Panc1 (cell line): ENCODE measurements around the gene MACROD1. TPM values are rescaled to one million over a fixed set of nuclear protein-coding genes. Genes with fewer than 3 reads are reported as not detected.
"Not testable (repeated sequence)": the region's sequence is repeated elsewhere in the genome, so short reads cannot be mapped to it uniquely, and the experiment has no call there.

ENCODE experiments used
- ATAC-seq: fragments of 200-7000 bp; cut with Tn5 transposase; 2 replicates; pipeline ENCODE4 v1.9.1; 2020; ENCODE audit warnings: mild to moderate bottlenecking, moderate library complexity
- BruUV-seq: library from RNA; stranded (reverse); fragments of 400-500 nt; replicated peaks from 2 replicates; lab custom pipeline; 2021; lab: Mats Ljungman, UMichigan
- CTCF ChIA-PET: fragments of 300-600 bp; sonication (Branson Sonifier 250); formaldehyde crosslinking; loops from one replicate; lab custom pipeline; 2022; ENCODE audit warnings: antibody characterized with exemption; lab: Charles Lee
- POLR2A ChIA-PET: fragments of 300-600 bp; sonication (Branson Sonifier 250); formaldehyde crosslinking; loops from one replicate; lab custom pipeline; 2022; ENCODE audit warnings: antibody characterized with exemption; lab: Charles Lee
- DNase-seq: peaks from one replicate; pipeline ENCODE4 v3.0.0-alpha.2; 2010; ENCODE audit warnings: low read depth, low spot score
- H3K27ac ChIP-seq: 2 replicates; pipeline ENCODE4 v1.5.1; 2011; ENCODE audit warnings: mild to moderate bottlenecking, low read length, inconsistent platforms
- H3K27me3 ChIP-seq: fragments of 200-500 bp; sonication (Bioruptor generic); 2 replicates; pipeline ENCODE4 v1.6.0; 2014; ENCODE audit warnings: low read length, inconsistent platforms; ENCODE audit not compliant: control insufficient read depth, insufficient read depth
- H3K36me3 ChIP-seq: fragments of 200-500 bp; sonication (Bioruptor generic); 2 replicates; pipeline ENCODE4 v1.5.1; 2014; ENCODE audit warnings: inconsistent platforms, mild to moderate bottlenecking, low read length, moderate library complexity; ENCODE audit not compliant: control insufficient read depth, insufficient read depth
- H3K4me1 ChIP-seq: 2 replicates; pipeline ENCODE4 v1.5.1; 2011; ENCODE audit warnings: inconsistent platforms, mild to moderate bottlenecking, low read length, moderate library complexity; ENCODE audit not compliant: control insufficient read depth, insufficient read depth
- H3K4me3 ChIP-seq, 2 experiments: 2 replicates each; pipeline ENCODE4 v1.5.1; 2011 to 2012; ENCODE audit warnings: low read depth in 2 of 2, low read length in 2 of 2, mild to moderate bottlenecking in 2 of 2, inconsistent platforms in 1 of 2, moderate library complexity in 1 of 2
- H3K9me3 ChIP-seq: fragments of 200-500 bp; sonication (Bioruptor generic); 2 replicates; pipeline ENCODE4 v1.5.1; 2014; ENCODE audit warnings: low read depth, mild to moderate bottlenecking, inconsistent platforms, low read length, moderate library complexity; ENCODE audit not compliant: control insufficient read depth, insufficient read depth
- CTCF ChIP-seq: fragments of 450-650 bp; IDR thresholded peaks from 2 replicates; pipeline ENCODE4 v1.5.1; 2017; ENCODE audit warnings: mild to moderate bottlenecking
- POLR2AphosphoS5 ChIP-seq: IDR thresholded peaks from 2 replicates; pipeline ENCODE4 v1.6.1; 2012; ENCODE audit warnings: mild to moderate bottlenecking, low read depth, low read length, moderate library complexity
- REST ChIP-seq, 2 experiments: IDR thresholded peaks; 2 replicates each; pipeline ENCODE4 v1.6.1; 2011 to 2012; ENCODE audit warnings: low read depth in 2 of 2, control low read depth in 1 of 2, low read length in 1 of 2, mild to moderate bottlenecking in 1 of 2, moderate library complexity in 1 of 2; ENCODE audit not compliant: insufficient read depth in 1 of 2
- SIN3A ChIP-seq: IDR thresholded peaks from 2 replicates; pipeline ENCODE4 v1.6.1; 2012; ENCODE audit warnings: low read depth, mild to moderate bottlenecking, low read length, moderate library complexity, borderline replicate concordance; ENCODE audit not compliant: insufficient read depth
- TCF7L2 ChIP-seq: IDR thresholded peaks from 2 replicates; pipeline ENCODE4 v1.6.1; 2011; ENCODE audit warnings: mild to moderate bottlenecking, low read depth, low read length, inconsistent platforms
- in situ Hi-C: cut with HindIII; loops from 2 replicates; pipeline ENCODE4 v1.10.0; 2016; ENCODE audit warnings: low sequenced_read_pairs, low pct_unique_long_range_greater_than_20kb
- intact Hi-C: fragments of 100-400 bp; cut with micrococcal nuclease; formaldehyde crosslinking; loops from one replicate; pipeline ENCODE4 v1.10.0; 2022; ENCODE audit not compliant: unreplicated experiment
- total RNA-seq: library from RNA; stranded (reverse); gene quantifications from one replicate; pipeline ENCODE4 v1.2.1, GENCODE V29; 2021; ENCODE audit not compliant: unreplicated experiment

The MACROD1 gene
- total RNA-seq, 1 experiment from 2014 or later = 16.8 TPM

DNA sequence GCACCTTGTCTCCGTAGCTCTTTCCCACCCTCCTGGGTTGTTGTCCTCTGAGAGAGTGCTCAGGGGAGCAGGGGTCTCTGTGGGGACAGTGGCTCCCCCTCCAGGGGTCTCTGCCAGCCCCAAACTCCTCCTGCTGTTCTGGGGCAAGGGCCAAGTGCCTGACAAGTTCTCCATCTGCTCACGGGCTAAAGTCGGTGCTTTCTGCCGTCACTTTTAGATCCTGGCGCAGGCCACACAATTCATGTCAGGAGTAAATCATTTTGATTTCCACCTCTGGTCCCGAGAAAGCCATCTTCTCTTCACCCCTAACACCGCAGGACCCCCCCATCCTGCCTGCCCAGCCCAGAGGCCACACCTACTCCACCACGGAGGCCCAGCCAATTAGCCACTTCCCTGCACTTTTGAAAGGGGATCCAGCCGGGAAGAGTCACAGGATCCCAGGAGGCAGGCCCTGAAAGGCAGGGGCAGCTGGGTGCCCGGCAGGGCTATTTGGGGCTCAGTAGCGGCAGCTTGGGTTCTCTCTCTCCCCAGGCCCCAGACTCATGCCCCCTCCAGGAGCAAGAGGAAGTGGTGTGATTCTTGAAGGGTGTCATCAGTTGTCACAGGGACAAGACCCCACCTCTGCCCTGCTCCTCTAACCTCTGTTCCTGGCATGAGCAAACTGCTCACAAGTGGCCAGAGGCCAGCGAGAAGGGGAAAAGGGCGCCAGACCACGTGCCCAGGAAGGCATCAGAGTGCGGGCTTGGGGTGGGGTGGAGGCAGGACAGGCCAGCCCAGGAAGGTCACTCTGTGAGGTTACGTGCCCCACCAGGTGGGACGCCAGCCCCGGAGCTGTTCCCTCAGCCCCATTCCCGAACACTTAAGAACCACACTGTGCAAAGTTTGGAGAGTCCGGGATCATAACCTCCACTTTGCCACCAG lies 1.3 kb downstream of the MACROD1 start:
- no peak for TF ChIP-seq CTCF
- no peak for TF ChIP-seq TCF7L2
- no peak for TF ChIP-seq POLR2AphosphoS5
- TF ChIP-seq REST (IDR thresholded peaks at IDR 0.05; ENCODE audit: insufficient read depth in 1 of 2, low read depth in 2 of 2, low read length in 1 of 2) = no peak
- no peak for TF ChIP-seq SIN3A
- DNase-seq (no peak), ATAC-seq (peak; percentile 37)
- BruUV-seq = TSS peak; percentile 58
- Histone ChIP-seq H3K4me3 (peak overlapping the region; percentile 61 to 74), H3K27me3 (no peaks in the 10 kb centered on the region), H3K9me3 (no peaks in the 10 kb centered on the region), H3K36me3 (no peaks in the 10 kb centered on the region), H3K27ac (peak overlapping the region; percentile 80), H3K4me1 (peaks cover 11% of the 10 kb centered on the region)
- in situ Hi-C loops = no loop called here
- intact Hi-C loops = no loop called here
- CTCF ChIA-PET = interaction anchor here (0.5 to 0.7 kb wide), 2 partner anchors 76 to 348 kb away, joined by 3 to 4 read pairs; partner anchors contain the start of gene FKBP2
- POLR2A ChIA-PET = no interaction called here

DNA sequence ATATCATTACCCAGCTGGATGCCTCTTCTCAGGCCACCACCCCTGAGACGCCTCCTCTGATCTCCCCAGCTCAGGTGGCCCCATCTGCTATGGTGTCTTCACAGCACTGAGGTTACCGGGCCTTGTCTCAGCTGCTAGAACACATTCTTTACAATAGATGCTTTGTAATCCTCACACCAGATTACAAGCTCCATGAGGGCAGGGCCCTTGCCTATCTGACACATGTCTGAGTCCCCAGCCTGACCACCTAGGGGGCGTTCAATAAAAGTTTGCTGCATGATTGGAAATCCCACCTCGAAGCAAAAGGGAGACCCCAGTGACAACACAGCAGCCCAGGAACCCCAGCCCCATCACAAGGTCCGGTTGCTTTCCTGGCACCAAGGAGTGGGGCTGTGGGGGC lies 2.0 kb downstream of the MACROD1 start:
- no TSS peak for BruUV-seq

DNA sequence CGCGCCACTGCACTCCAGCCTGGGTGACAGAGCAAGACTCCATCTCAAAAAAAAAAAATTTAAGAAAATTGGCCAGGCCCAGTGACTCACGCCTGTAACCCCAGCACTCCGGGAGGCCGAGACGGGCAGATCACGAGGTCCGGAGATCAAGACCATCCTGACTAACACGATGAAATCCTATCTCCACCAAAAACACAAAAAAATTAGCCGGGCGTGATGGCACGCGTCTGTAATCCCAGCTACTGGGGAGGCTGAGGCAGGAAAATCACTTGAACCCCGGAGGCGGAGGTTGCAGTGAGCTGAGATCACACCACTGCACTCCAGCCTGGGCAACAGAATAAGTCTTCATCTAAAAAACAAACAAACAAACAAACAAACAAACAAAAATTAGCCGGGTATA lies 3.1 kb downstream of the MACROD1 start:
- H3K4me3 ChIP-seq, intact Hi-C loops, DNase-seq, BruUV-seq, H3K36me3 ChIP-seq, H3K9me3 ChIP-seq, H3K27me3 ChIP-seq, H3K27ac ChIP-seq, ATAC-seq, in situ Hi-C loops: not testable (repeated sequence)
- POLR2A ChIA-PET = interaction anchor here (0.7 kb wide), 1 partner anchor 64 kb away, joined by 5 read pairs; the partner anchor contains the start of gene NUDT22
- peaks cover 11% of the 10 kb centered on the region for H3K4me1 ChIP-seq
- CTCF ChIA-PET = interaction anchor here (1.1 kb wide), 1 partner anchor 22 kb away, joined by 3 read pairs; no protein-coding TSS in a partner anchor

More for the DNA sequence above, 2.0 kb downstream of the MACROD1 start:
- no peak for DNase-seq
- ATAC-seq = no peak
- no peak overlapping the region for H3K27ac ChIP-seq
- H3K9me3 ChIP-seq = no peaks in the 10 kb centered on the region
- H3K27me3 ChIP-seq = no peaks in the 10 kb centered on the region
- H3K36me3 ChIP-seq = no peaks in the 10 kb centered on the region
- intact Hi-C loops (no loop called here), in situ Hi-C loops (no loop called here)
- POLR2A ChIA-PET = no interaction called here
- CTCF ChIA-PET = interaction anchor here (0.6 to 1.1 kb wide), 2 partner anchors 21 to 229 kb away, joined by 3 to 7 read pairs; no protein-coding TSS in a partner anchor
- TF ChIP-seq REST (IDR thresholded peaks at IDR 0.05; ENCODE audit: insufficient read depth in 1 of 2, low read depth in 2 of 2, low read length in 1 of 2) (no peak), POLR2AphosphoS5 (no peak), SIN3A (no peak)
- H3K4me1 ChIP-seq = peaks cover 11% of the 10 kb centered on the region
- H3K4me3 ChIP-seq = no peak overlapping the region
